ENCODE data around the gene GAPDHS. TPM values are rescaled to one million over a fixed set of nuclear protein-coding genes. Genes with fewer than 3 reads are reported as not detected.

The GAPDHS gene
- total RNA-seq, 4 donors from 2014 or later = not detected

GRCh38 chr19:35490364-35490763 lies 42.9 kb upstream of the GAPDHS start, which contains the start of gene KRTDAP:
TSS of gene KRTDAP (minus strand) at chr19:35490464. CDS start at chr19:35490442, 22 bp downstream.
- intact Hi-C loops (cut with DNase I) = loop anchor here (5.0 kb wide), 1 partner anchor 138 kb away; no protein-coding TSS in a partner anchor
- Histone ChIP-seq H3K36me3 (no peaks in the 10 kb centered on the region), H3K27me3 (peaks cover 0 to 63% (median 0%) of the 10 kb centered on the region in 4 donors)

GRCh38 chr19:35491836-35492360 lies 41.4 kb upstream of the GAPDHS start:
- intact Hi-C loops (cut with DNase I) = loop anchor here (5.0 kb wide), 1 partner anchor 140 kb away; no protein-coding TSS in a partner anchor
- TF ChIP-seq POLR2A (IDR thresholded peaks at IDR 0.05; ENCODE audit: low read depth) (no peak), CTCF (IDR thresholded peaks at IDR 0.05) (no peak), EP300 (IDR thresholded peaks at IDR 0.05) (no peak), POLR2AphosphoS5 (IDR thresholded peaks at IDR 0.05) (no peak)
- Histone ChIP-seq H3K4me1 (peaks cover 6 to 9% (median 7%) of the 10 kb centered on the region in 4 donors), H3K27ac (replicated peaks in 1 of 4) (no peak overlapping the region), H3K9me3 (no peaks in the 10 kb centered on the region), H3K4me3 (no peak overlapping the region), H3K36me3 (no peaks in the 10 kb centered on the region), H3K27me3 (peaks cover 0 to 63% (median 0%) of the 10 kb centered on the region in 4 donors)
- WGBS = 94% methylated on average over 8 of the region's 9 CpGs
- no peak for DNase-seq (ENCODE audit: extremely low spot score)

More at GRCh38 chr19:35490364-35490763, 42.9 kb upstream of the GAPDHS start, which contains the start of gene KRTDAP:
- TF ChIP-seq POLR2A (IDR thresholded peaks at IDR 0.05; ENCODE audit: low read depth) = no peak
- TF ChIP-seq POLR2AphosphoS5 (IDR thresholded peaks at IDR 0.05) = no peak
- TF ChIP-seq CTCF (IDR thresholded peaks at IDR 0.05) = no peak
- no peak for TF ChIP-seq EP300 (IDR thresholded peaks at IDR 0.05)
- no peaks in the 10 kb centered on the region for H3K9me3 ChIP-seq
- DNase-seq (ENCODE audit: extremely low spot score) = no peak
- H3K4me3 ChIP-seq = no peak within 1 kb of the TSS
- H3K4me1 ChIP-seq = peaks cover 4% of the 10 kb centered on the region in 4 donors
- no peak within 1 kb of the TSS for H3K27ac ChIP-seq (replicated peaks in 1 of 4)
- WGBS = 81% methylated on average over 9 of the region's 9 CpGs

- no peak overlapping the region for H3K27ac ChIP-seq (replicated peaks in 1 of 4)
- H3K27me3 ChIP-seq = peaks cover 0 to 50% (median 0%) of the 10 kb centered on the region in 4 donors
- 86% methylated on average over 9 of the region's 9 CpGs for WGBS
- intact Hi-C loops (cut with DNase I) = loop anchor here (5.0 kb wide), 1 partner anchor 142 kb away; no protein-coding TSS in a partner anchor
- DNase-seq (ENCODE audit: extremely low spot score) = no peak
- peaks cover 6 to 9% (median 7%) of the 10 kb centered on the region in 4 donors for H3K4me1 ChIP-seq
- TF ChIP-seq POLR2AphosphoS5 (IDR thresholded peaks at IDR 0.05) (no peak), POLR2A (IDR thresholded peaks at IDR 0.05; ENCODE audit: low read depth) (no peak), EP300 (IDR thresholded peaks at IDR 0.05) (no peak), CTCF (IDR thresholded peaks at IDR 0.05) (no peak)
- no peaks in the 10 kb centered on the region for H3K36me3 ChIP-seq
- H3K9me3 ChIP-seq = no peaks in the 10 kb centered on the region
- H3K4me3 ChIP-seq = no peak overlapping the region
Observed at GRCh38 chr19:35493971-35494370, 39.3 kb upstream of the GAPDHS start.

GRCh38 chr19:35495107-35496064 lies 37.9 kb upstream of the GAPDHS start:
- H3K27me3 ChIP-seq = peaks cover 0 to 40% (median 0%) of the 10 kb centered on the region in 4 donors
- DNase-seq (ENCODE audit: extremely low spot score) = no peak

More at GRCh38 chr19:35495107-35496064, 37.9 kb upstream of the GAPDHS start:
- TF ChIP-seq POLR2AphosphoS5 (IDR thresholded peaks at IDR 0.05) = no peak
- peak in 2 of 3 experiments; percentile 87 for TF ChIP-seq CTCF (IDR thresholded peaks at IDR 0.05)
- intact Hi-C loops (cut with DNase I) = loop anchor here (5.0 kb wide), 1 partner anchor 223 kb away; no protein-coding TSS in a partner anchor
- Histone ChIP-seq H3K27ac (replicated peaks in 1 of 4) (no peak overlapping the region), H3K4me3 (peak overlapping the region in 1 of 4 donors; percentile 24), H3K36me3 (no peaks in the 10 kb centered on the region), H3K9me3 (no peaks in the 10 kb centered on the region), H3K4me1 (peaks cover 6 to 9% (median 7%) of the 10 kb centered on the region in 4 donors)
- 65% methylated on average over 10 of the region's 30 CpGs for WGBS

Measured in esophagus muscularis mucosa (tissue), 4 donors.